ENCODE measurements around the gene PTPN3.

The PTPN3 gene

GRCh38 chr9:109477258-109478050, 20.7 kb downstream of the PTPN3 start:
- no peak for DNase-seq (ENCODE audit: low spot score)

GRCh38 chr9:109476642-109477257, 21.4 kb downstream of the PTPN3 start:
- DNase-seq (ENCODE audit: low spot score) = no peak

DNA sequence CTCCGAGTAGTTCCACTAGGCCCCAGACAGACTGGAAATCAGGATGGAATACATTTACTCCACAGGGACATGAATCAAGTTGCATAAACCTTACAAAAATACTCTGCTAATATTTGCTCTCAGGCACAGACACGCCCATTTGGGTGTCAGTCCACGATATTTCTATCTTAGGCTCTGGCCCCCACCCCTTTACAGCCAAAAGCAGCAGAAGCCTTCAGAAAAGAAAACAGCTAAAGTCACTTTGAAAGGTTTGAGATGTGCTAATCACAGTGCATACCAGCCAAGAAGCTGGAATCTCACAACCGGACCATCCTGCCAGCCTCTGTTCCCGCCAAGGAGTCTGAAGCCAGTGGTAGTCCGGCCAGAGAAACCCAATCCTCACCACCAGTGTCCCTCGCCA, 22.6 kb downstream of the PTPN3 start:
- DNase-seq (ENCODE audit: low spot score) = no peak

DNA sequence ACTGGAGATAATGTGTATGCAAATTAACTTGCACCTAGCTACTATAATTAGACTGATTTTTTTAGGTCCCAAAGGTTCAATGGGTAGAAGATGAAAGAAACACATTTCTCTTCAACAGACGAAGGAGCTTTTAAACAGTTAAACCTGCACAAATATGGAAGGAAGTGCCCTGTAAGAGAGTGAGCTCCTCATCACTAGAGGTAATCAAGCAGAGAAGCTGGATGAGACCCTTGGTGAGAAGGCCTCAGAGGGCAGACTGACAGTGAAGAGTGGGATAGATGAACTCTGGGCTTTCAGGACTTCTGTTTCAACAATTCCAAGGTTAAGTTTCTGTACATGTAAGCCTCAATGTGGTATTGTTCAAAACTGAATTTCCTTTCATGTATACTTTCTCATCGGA, 23.2 kb downstream of the PTPN3 start:
- no peak for DNase-seq (ENCODE audit: low spot score)

DNA sequence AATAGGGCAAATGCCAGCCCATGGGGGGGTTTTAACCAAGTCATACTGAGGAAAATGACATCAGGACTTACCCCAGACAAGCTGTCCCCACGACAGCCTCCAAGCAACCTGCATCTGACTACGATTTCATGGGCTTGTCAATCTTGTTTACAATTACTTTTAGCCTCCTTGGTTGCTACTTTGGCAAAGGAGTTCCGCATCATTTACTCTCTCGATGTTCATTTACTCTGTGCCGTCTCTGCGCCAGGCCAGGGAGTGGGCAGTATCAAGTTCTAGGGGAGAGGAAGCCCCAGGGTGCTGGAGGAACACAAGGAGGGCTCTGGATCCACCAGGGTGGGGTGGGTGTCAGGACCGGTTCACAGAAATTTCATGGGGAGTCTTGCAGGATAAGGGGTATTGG, 23.9 kb downstream of the PTPN3 start:
- DNase-seq (ENCODE audit: low spot score) = no peak

DNA sequence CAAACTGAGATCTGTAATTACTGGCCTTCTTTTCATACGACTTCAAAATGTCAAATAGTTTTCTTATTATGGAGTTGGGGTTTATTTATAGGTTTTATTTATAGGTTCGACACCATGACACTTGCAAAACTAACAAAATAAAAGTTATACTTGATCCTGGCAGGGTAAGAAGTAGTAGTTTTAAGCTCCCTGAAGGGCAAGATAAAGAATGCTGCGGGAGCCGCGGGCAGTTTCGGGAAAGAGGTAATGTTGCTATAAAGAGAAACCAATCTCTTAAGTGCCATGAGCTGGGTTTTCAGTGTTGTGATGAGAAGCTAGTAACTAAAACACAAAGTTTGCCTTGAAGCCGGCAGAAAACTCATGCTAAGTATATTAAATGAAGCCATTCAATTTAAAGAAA, 24.8 kb downstream of the PTPN3 start:
- DNase-seq (ENCODE audit: low spot score) = no peak

DNA sequence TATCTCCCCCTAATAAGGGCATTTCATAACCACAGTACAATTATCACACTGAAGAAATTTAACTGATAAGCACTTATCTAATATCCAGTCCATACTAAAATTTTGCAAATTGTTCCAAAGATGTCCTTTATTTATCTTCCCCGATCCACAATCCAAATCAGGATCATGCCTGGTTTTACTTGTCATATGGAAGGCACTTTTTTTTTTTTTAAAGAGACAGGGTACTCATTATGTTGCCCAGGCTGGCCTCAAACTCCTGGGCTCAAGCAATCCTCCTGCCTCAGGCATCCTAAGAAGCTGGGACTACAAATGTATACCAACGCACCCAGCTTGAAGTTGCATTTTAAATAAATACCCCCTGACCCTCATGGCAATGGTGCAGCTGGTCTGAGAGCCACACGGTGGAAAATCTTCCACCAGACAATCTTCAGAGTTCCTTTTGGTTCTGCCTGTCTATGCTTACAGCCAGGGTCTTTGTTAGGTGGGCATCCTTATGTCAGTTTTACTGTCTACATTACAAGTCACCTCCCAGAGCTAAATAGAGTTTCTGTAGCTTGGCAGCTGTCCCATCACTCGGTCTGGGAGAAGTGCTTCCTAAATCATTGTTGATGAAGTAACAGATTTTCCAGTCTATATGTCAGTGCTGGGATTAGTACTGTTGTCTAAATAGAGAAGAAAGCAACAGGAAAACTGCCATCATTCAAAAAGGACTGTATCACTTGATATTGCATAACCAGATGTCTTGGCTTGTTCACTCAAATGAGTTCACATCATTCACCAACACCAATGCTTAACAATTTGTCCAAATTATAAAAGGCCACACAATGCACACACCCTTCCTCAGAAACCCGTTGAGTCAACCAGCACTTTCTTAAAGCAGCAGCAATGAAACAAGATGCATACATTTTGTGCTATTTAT, 26.4 kb downstream of the PTPN3 start:
- no peak for DNase-seq (ENCODE audit: low spot score)

DNA sequence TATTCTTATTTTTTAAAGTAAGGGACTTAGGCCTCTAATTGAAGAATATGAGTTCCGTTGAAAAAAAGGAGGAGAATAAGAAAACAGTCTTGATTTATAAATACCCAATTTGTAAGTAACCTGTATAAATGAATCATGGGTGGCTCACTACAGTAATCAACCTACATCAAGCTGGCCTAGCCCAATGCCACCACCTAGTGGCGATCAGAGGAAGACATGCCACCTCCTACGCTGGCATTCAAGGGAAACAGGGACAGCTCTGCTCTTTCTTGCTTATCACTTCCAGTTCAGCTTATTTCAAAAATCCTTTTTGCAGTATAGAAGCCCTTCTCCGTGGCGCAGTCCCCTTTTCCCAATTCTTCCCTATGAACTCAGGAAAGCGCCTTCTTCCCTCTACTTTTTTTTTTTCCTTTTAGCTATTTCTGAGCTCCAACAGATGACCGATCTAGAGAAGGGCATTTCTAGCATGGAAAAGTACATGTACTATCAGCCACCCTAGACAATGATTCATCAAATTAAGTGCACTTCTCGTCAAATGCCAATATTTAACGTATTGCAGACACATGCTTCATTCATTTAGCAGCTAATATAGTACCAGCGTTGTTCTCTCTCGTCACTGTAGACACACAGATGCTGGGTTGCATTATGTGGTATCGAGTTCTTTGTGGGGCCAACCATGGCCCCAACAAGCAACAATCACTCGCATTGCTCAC, 28.3 kb downstream of the PTPN3 start:
- DNase-seq (ENCODE audit: low spot score) = peak; percentile 66

DNA sequence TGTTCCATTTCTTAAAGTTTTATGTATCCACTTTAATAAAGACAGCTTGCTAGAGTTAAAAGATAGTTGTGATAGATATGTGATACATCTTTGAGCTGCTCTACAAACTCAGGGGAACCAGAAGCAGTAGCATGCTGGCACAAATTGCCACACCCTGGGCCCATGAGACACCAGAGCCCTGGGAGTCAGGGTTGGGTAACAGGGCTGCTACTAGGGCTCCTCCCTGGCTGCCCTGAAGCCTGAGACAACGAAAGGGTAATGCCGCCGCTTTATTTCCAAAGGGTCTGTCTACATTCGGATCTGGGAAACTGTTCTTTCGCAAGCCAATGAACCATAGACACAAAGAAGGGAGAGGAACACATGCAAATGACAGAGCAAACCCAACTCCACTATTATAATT, 29.2 kb downstream of the PTPN3 start:
- DNase-seq (ENCODE audit: low spot score) = no peak

- DNase-seq (ENCODE audit: low spot score) = no peak
Measured at GRCh38 chr9:109467936-109468335, 30.2 kb downstream of the PTPN3 start.

DNA sequence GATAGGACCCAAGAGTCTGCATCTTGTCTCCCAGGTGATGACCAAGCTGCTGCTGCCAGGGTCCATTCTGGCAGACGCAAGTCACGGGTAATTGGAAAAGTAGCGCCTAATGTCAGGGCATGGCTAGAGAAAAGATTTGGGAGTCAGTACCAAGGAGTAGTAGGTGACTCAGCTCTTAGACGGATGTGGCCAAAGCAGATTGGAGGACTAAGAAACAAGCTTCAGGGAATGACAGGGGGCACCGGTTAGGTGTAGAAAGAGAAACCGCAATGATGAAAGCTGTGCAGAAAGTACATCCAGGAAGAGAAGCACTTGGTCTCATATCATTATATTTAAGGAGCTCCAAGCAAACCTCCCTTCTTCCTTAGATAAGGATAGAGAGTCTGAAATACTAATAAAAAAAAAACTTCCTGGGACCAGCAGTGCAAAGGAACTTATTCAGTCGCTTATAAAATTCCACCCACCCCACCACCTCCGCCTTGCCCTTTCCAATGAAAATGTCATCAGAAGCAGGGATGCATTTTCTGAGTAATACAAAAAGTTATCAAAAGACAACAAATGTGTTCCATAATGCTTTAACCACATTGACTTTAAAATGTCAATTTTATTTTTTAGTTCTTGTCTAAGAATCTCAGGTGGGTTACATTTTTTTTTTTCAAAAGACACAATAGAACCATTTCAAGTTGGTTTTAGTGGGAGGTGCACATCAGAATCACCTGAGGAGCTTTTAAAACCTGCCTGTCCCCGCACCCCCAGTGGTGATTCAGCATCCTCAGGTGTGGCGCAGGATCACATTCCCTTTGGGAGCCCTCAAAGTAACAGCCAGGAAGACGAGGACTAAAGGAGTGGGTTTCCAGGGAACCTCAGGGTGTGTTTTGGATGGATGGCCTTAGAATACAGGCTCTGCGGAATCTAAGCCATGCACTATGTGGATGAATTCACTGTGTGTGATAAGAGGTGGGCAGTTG, 31.2 kb downstream of the PTPN3 start:
- no peak for DNase-seq (ENCODE audit: low spot score)

GRCh38 chr9:109463924-109464625, 34.0 kb downstream of the PTPN3 start:
- no peak for DNase-seq (ENCODE audit: low spot score)

GRCh38 chr9:109460576-109460975, 37.5 kb downstream of the PTPN3 start:
- no peak for DNase-seq (ENCODE audit: low spot score)

DNA sequence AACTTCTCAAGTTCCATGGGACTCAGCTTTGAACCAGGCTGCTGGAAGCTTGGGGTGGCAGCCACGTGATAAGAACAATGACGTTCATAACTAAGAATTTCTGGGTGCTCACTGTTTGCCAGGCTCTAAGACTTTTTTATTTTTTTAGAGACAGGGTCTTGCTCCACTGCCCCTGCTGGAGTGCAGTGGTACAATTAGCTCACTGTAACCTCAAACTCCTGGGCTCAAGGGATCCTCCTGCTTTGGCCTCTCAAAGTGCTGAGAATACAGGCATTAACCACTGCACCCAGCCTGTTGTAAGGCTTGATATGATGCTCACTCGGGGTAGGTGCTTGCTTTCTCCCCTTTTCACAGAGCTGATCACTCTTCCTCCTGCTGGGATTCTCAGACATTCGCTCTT, 38.7 kb downstream of the PTPN3 start:
- DNase-seq (ENCODE audit: low spot score) = no peak

DNA sequence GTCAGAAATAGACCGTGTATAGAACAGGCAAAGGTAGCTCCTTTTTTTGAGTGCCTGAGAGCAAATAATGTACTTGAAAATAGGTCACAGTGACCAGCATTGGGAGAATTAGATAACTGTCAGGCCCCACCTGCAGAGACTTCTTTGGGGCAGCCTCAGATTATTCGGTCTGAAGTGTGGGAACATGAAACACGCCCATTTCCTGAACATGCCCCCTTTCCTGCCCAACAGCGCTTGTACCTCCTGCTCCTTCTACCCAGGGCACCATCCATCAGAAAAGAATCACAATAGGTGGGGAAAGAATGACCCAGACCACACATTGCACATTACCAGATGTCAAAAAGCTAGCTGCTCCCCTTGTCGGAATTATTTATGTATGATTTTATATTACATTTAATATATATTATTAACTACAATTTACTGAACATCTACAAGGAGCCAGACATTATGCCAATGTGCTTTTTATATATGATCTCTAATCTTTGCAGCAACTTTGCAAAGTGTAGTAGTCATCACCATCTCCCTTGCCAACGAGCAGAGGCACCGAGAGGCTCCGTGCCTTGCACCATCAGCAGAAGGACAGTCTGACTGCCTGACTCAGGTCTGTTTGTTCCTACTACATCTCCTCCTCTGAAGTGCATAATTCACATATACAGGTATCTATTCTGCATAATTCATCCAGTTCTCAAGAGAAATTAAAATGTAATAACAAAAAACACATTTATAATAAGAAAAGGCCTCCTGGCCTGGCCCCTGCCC, 39.5 kb downstream of the PTPN3 start:
- no peak for DNase-seq (ENCODE audit: low spot score)

DNA sequence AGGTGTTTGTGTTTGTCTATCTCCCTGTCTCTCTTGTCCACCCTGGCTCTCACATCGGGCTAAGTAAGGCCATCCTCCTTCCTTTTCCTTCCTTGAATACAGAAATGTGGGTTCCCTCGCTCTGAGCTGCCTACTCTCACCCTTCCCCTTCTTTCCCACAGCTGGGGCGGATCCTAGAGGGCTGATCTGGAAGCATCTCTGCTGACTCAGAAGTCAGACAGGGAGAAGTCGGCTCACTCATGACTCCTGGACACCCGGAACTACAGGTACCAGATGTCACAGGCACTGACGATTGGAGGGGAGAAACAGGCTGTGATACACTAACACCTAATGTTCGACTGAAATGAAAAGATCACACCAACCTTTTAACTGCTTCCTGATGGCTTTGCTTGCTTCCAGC, 41.3 kb downstream of the PTPN3 start:
- DNase-seq (ENCODE audit: low spot score) = no peak

GRCh38 chr9:109455861-109456260, 42.2 kb downstream of the PTPN3 start:
- no peak for DNase-seq (ENCODE audit: low spot score)

- DNase-seq (ENCODE audit: low spot score) = no peak
Measured at GRCh38 chr9:109455391-109455790, 42.7 kb downstream of the PTPN3 start.

GRCh38 chr9:109454601-109455155, 43.4 kb downstream of the PTPN3 start:
- DNase-seq (ENCODE audit: low spot score) = no peak

Data from hepatic stellate cell (primary cell).